ENCODE data around the gene HSPB7.
"Not testable (repeated sequence)": the region's sequence is repeated elsewhere in the genome, so short reads cannot be mapped to it uniquely, and the experiment has no call there.

Gene HSPB7

DNA sequence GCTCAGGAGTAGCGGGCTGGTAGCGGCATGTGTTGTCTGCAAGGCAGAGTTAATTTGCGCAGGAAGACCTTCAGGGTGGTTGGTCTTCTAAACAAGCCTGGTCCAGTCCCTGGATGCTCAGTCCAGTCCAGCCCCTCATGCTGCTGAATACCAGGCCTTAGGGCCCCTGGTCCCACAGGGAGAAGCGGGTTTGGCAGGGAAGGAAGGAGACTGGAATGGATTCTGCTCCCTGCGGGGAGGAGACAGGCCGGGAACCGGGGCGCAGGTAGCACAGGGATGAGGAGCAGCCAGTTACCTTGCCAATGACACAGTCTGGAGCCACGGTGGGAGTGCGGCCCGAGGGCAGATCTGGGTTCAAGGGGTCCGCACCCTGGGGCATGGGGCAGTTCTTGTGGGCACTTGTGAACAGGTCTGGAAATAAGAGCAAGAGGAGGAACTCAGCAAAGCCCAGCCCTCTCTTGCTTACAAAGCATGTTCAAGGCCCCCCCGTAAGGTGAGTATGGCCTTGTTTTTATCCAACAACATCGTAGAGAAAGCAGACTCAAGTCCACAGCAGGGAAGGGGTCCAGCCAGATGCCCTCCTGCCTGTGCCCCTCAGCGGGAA, 45.5 kb upstream of the HSPB7 start:
- no peak overlapping the region for H3K4me3 ChIP-seq (replicated peaks in 1 of 2; ENCODE audit: low read depth in 2 of 2, low read length in 2 of 2)
- TF ChIP-seq, protein P1, sequence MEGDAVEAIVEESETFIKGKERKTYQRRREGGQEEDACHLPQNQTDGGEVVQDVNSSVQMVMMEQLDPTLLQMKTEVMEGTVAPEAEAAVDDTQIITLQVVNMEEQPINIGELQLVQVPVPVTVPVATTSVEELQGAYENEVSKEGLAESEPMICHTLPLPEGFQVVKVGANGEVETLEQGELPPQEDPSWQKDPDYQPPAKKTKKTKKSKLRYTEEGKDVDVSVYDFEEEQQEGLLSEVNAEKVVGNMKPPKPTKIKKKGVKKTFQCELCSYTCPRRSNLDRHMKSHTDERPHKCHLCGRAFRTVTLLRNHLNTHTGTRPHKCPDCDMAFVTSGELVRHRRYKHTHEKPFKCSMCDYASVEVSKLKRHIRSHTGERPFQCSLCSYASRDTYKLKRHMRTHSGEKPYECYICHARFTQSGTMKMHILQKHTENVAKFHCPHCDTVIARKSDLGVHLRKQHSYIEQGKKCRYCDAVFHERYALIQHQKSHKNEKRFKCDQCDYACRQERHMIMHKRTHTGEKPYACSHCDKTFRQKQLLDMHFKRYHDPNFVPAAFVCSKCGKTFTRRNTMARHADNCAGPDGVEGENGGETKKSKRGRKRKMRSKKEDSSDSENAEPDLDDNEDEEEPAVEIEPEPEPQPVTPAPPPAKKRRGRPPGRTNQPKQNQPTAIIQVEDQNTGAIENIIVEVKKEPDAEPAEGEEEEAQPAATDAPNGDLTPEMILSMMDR (IDR thresholded peaks at IDR 0.05; ENCODE audit: low read depth, low read length): no peak
- no peak for DNase-seq (ENCODE audit: low read depth in 2 of 2)

- DNase-seq (ENCODE audit: low read depth in 2 of 2); H3K4me3 ChIP-seq (replicated peaks in 1 of 2; ENCODE audit: low read depth in 2 of 2, low read length in 2 of 2): not testable (repeated sequence)
Observed at GRCh38 chr1:16062687-16063075, 44.8 kb upstream of the HSPB7 start.

DNA sequence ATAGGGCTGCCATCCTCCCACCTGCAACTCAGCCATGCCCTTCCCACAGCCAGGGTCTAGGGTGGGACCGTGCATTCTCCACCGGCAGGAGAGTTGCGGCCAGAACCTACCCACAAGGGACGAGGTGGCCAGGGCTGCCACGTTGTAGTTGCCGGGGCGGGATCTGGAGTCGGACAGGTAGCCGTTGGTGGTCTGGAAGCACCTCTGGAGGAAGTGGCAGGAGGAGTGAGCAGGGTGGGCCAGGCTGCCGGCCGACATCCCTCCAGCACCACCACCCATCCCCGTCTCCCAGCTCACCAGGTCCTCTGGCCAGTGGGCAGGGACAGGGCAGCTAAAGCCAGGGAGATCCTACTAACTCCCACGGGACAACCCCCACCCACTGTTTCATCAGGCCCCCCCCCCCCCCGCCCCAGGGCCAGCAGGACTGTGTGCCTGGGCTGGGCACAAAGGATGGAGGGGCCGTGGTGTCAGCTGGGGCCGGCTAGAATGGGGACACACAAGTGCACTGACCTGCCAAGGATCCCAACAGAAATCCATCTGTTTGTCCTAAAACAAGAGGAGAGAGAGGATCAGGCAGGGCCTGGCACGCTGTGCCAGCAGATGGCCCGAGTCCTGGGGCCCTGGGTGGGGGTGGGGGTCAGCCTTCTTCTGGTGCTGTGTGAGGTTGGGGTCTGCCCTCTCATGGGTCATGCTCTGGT, 44.3 kb upstream of the HSPB7 start:
- not testable (repeated sequence) for DNase-seq (ENCODE audit: low read depth in 2 of 2); H3K4me3 ChIP-seq (replicated peaks in 1 of 2; ENCODE audit: low read depth in 2 of 2, low read length in 2 of 2)

DNA sequence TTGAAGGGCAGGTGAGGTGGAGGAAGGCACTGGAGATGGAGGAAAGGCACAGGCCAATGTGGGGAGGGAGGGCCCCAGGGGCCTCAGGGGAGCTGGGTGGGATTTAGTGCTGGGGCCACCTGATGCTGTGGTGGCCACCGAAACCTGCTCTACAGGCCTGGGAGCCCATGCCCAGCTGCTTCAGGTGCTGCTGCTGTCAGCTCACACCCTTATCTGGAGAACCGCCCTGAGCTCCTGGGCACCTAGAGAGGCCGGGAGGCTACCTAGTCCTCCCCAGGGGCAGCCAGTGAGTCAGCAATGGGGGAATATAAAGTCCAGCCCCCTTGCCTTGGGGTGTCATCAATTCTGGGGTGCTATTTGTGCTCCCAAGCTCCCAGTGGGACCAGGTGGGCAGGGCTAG, 43.4 kb upstream of the HSPB7 start:
- TF ChIP-seq, protein P1 (IDR thresholded peaks at IDR 0.05; ENCODE audit: low read depth, low read length): no peak
- H3K4me3 ChIP-seq (replicated peaks in 1 of 2; ENCODE audit: low read depth in 2 of 2, low read length in 2 of 2): no peak overlapping the region
- no peak for DNase-seq (ENCODE audit: low read depth in 2 of 2)

DNA sequence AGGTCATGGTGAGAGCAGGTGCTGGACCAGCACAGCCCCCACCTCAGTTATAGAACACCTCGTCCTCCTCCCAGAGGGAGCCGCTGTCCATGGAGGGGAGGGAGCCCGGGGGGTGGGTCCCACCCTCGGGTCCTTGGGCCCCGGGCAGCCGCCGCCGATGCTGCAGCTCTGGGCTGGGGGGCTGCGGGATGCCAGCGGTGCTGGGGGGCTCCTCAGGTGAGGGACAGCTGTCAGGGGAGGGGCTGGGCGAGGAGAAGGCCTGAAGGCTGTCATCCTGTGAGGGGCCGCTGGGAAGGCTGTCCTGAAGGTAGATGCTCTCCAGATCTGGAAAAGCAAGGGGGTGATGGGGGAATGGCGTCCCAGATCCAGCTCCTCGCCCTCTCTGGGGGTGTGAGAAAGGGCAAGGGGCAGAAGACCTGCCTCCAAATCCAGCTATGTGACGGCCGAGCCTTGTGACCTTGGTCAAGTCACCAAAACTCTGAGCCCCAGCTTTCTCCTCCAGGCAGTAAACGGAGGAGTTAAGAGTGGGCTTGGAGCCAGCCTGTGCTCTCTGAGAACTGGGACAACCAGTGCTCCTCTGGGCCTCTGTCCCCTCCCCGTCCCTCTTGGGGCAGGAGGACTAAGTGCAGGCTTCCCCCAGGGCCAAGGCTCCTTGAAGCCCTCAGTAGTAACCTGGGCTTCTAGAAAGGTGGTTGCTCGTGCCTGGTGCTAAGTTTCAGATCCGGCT, 40.7 kb upstream of the HSPB7 start:
- H3K4me3 ChIP-seq (replicated peaks in 1 of 2; ENCODE audit: low read depth in 2 of 2, low read length in 2 of 2); DNase-seq (ENCODE audit: low read depth in 2 of 2): not testable (repeated sequence)

GRCh38 chr1:16057314-16057915, 39.6 kb upstream of the HSPB7 start:
- not testable (repeated sequence) for H3K4me3 ChIP-seq (replicated peaks in 1 of 2; ENCODE audit: low read depth in 2 of 2, low read length in 2 of 2)

GRCh38 chr1:16056521-16056912, 38.7 kb upstream of the HSPB7 start:
- not testable (repeated sequence) for H3K4me3 ChIP-seq (replicated peaks in 1 of 2; ENCODE audit: low read depth in 2 of 2, low read length in 2 of 2); DNase-seq (ENCODE audit: low read depth in 2 of 2)

More at GRCh38 chr1:16057314-16057915, 39.6 kb upstream of the HSPB7 start:
- DNase-seq (ENCODE audit: low read depth in 2 of 2): not testable (repeated sequence)

DNA sequence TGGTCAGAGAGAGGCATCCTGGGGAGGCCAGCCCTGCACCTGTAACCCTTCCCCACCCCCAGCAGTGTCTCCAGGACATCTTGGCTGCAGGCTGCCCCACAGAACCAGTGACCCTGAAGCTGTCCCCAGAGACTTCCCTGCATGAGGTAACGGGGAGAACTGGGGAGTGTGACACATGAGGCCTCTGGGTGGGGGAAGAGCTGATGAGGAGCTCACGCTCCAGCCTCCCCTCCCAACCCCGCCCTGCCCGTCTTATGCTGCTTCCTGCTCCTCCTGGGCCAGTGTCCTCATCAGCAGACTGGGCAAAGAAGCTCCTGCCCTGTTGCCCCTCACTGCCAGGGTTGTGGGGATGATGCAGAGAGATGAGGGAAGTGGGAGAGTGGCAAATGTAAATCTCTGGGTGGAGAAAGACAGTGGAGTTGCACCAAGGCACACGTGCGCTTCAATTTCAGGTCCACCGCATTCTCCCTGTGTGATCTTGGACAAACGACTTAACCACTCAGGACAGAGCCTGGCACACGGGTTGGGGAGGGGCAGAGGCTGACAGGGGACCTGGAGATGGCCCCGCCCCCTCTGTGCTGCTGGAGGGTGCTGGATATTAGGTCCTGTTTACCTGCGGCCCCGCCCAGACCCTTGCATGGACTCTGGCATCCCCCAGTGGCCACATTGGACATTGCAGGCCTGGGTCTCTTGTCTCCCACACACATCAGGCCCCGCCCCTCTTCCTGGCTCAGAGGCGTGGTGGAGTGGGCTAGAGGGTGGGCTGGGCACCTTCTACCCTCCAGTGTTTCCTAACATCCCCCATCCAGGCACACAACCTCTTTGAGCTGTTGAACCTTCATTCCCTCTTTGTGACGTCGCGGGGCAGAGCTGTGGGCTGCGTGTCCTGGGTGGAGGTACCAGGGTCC, 38.0 kb upstream of the HSPB7 start:
- TF ChIP-seq, protein P1 (IDR thresholded peaks at IDR 0.05; ENCODE audit: low read depth, low read length): peak; percentile 94
- H3K4me3 ChIP-seq (replicated peaks in 1 of 2; ENCODE audit: low read depth in 2 of 2, low read length in 2 of 2): no peak overlapping the region
- peak; percentile 78 to 82 for DNase-seq (ENCODE audit: low read depth in 2 of 2)
